Renal pelvis (tissue), 3 donors: Measurements from ENCODE around the gene ARMCX4. TPM values are rescaled to one million over a fixed set of nuclear protein-coding genes. Genes with fewer than 3 reads are reported as not detected.

Experiments used
- polyA plus RNA-seq, 3 donors: library from polyadenylated mRNA; unstranded; fragments of 120-200 nt; gene quantifications; one replicate each; pipeline ENCODE4 v1.2.1, GENCODE V29; 2013; ENCODE audit not compliant: insufficient read length in 3 of 3

Gene ARMCX4
- polyA plus RNA-seq, 3 donors: 19.0 to 32.8 (median 31.4) TPM

Other genes starting within 250 kb of the ARMCX4 start
- under 1 TPM; 0.31 to 0.50 (median 0.40) TPM for gene TAF7L, start 194.1 kb upstream of the ARMCX4 start, polyA plus RNA-seq
- 10 to 100 TPM; 17.2 to 22.0 (median 18.6) TPM for gene TIMM8A, start 136.7 kb upstream of the ARMCX4 start, polyA plus RNA-seq
- gene BTK, start 99.3 kb upstream of the ARMCX4 start, polyA plus RNA-seq: 1 to 10 TPM; 2.0 to 3.0 (median 2.2) TPM
- 1,000 to 10,000 TPM in 2 of 3 donors, 100 to 1,000 TPM in 1; 966 to 1,432 (median 1,147) TPM for gene RPL36A, start 94.4 kb upstream of the ARMCX4 start, polyA plus RNA-seq
- 10 to 100 TPM; 30.0 to 33.4 (median 31.9) TPM for gene GLA, start 77.5 kb upstream of the ARMCX4 start, polyA plus RNA-seq
- gene HNRNPH2, start 77.2 kb upstream of the ARMCX4 start, polyA plus RNA-seq: 100 to 1,000 TPM; 109 to 138 (median 137) TPM
- 10 to 100 TPM; 45.8 to 48.1 (median 45.9) TPM for gene ARMCX1, start 65.1 kb downstream of the ARMCX4 start, polyA plus RNA-seq
- gene ARMCX6, start 132.5 kb downstream of the ARMCX4 start, polyA plus RNA-seq: 10 to 100 TPM; 73.9 to 81.3 (median 79.6) TPM
- gene ARMCX3, start 137.7 kb downstream of the ARMCX4 start, polyA plus RNA-seq: 100 to 1,000 TPM; 105 to 118 (median 111) TPM
- 100 to 1,000 TPM; 104 to 109 (median 108) TPM for gene ARMCX2, start 174.4 kb downstream of the ARMCX4 start, polyA plus RNA-seq